ENCODE data around the gene NDUFV2. TPM values are rescaled to one million over a fixed set of nuclear protein-coding genes. Genes with fewer than 3 reads are reported as not detected.
A peak's percentile ranks its signal among the peaks of the same experiment; 100 is the strongest.

The NDUFV2 gene
- total and polyA plus RNA-seq, 12 donors = 362 to 1,061 (median 482) TPM

- H3K27me3 ChIP-seq = no peaks in the 10 kb centered on the region
- TF ChIP-seq CTCF (IDR thresholded peaks at IDR 0.05) = no peak
- peaks cover 0 to 14% (median 7%) of the 10 kb centered on the region in 9 donors for H3K4me1 ChIP-seq
- DNase-seq (no peak), ATAC-seq (no peak)
- 91 to 93% methylated on average over 2 of the region's 2 CpGs for WGBS, 2 donors
- H3K9me3 ChIP-seq = no peaks in the 10 kb centered on the region
- no peak overlapping the region for H3K4me3 ChIP-seq
- intact Hi-C loops (cut with DNase I) = no loop called here
- no peaks in the 10 kb centered on the region for H3K36me3 ChIP-seq
- no peak overlapping the region for H3K27ac ChIP-seq
These were observed 34.2 kb upstream of the NDUFV2 start for GRCh38 chr18:9068346-9068745.

GRCh38 chr18:9069601-9070000 is 32.9 kb upstream of the NDUFV2 start:
- intact Hi-C loops (cut with DNase I) = no loop called here
- Histone ChIP-seq H3K27me3 (no peaks in the 10 kb centered on the region), H3K4me1 (peaks cover 0 to 25% (median 13%) of the 10 kb centered on the region in 9 donors), H3K4me3 (no peak overlapping the region), H3K27ac (peak overlapping the region in 1 of 10 donors; percentile 3), H3K9me3 (no peaks in the 10 kb centered on the region), H3K36me3 (no peaks in the 10 kb centered on the region)
- DNase-seq (peak in 1 of 2 donors; percentile 25), ATAC-seq (peak in 3 of 8 donors; percentile 32 to 58 (median 52))
- WGBS, 2 donors = 28 to 32% methylated on average over 9 of the region's 9 CpGs
- no peak for TF ChIP-seq CTCF (IDR thresholded peaks at IDR 0.05)

- intact Hi-C loops (cut with DNase I) = loop anchor here in 7 of 10 donors (5.0 to 10.0 kb wide), 5 partner anchors 262 to 455 kb away; partner anchors contain the start of gene TWSG1 (in 4 of the 7)
- Histone ChIP-seq H3K4me1 (peaks cover 0 to 25% (median 13%) of the 10 kb centered on the region in 9 donors), H3K4me3 (no peak overlapping the region), H3K27me3 (no peaks in the 10 kb centered on the region), H3K27ac (peak overlapping the region in 1 of 10 donors; percentile 3), H3K9me3 (no peaks in the 10 kb centered on the region), H3K36me3 (no peaks in the 10 kb centered on the region)
- 87 to 90% methylated on average over 5 of the region's 5 CpGs for WGBS, 2 donors
- ATAC-seq = no peak
- TF ChIP-seq CTCF (IDR thresholded peaks at IDR 0.05) = no peak
- DNase-seq = no peak
These were observed 32.3 kb upstream of the NDUFV2 start for GRCh38 chr18:9070212-9070611.

- Histone ChIP-seq H3K4me1 (peaks cover 0 to 57% (median 0%) of the 10 kb centered on the region in 9 donors), H3K27me3 (no peaks in the 10 kb centered on the region), H3K4me3 (no peak overlapping the region), H3K9me3 (no peaks in the 10 kb centered on the region), H3K27ac (peak overlapping the region in 1 of 10 donors; percentile 73), H3K36me3 (no peaks in the 10 kb centered on the region)
- TF ChIP-seq CTCF (IDR thresholded peaks at IDR 0.05) = no peak
- intact Hi-C loops (cut with DNase I) = loop anchor here in 7 of 10 donors (2.0 to 10.0 kb wide), 6 partner anchors 19 to 445 kb away; partner anchors contain the start of gene TWSG1 (in 2 of the 7)
- WGBS, 2 donors = 64 to 65% methylated on average over 6 of the region's 6 CpGs
- ATAC-seq (peak in 4 of 8 donors; percentile 37 to 59 (median 52)), DNase-seq (no peak)
These were observed 22.5 kb upstream of the NDUFV2 start for GRCh38 chr18:9079818-9080528.
